ENCODE results near the gene IL17REL. TPM values are rescaled to one million over a fixed set of nuclear protein-coding genes. Genes with fewer than 3 reads are reported as not detected.
"Not testable (repeated sequence)": the region's sequence is repeated elsewhere in the genome, so short reads cannot be mapped to it uniquely, and the experiment has no call there.

The IL17REL gene
- total and polyA plus RNA-seq, 2 of the 13 experiments (the other 11 are each of a cell fraction or from before 2014, with no cell fraction given), result not detected

- TF ChIP-seq GABPA (IDR thresholded peaks at IDR 0.05; ENCODE audit: low read depth, low read length), result not testable (repeated sequence)
- TF ChIP-seq GABPA (CRISPR knock-in tag; IDR thresholded peaks at IDR 0.05; ENCODE audit: low read depth) (peak; percentile 89), PHF20 (CRISPR knock-in tag; IDR thresholded peaks at IDR 0.05) (0 out of 2 replicates have a peak, but pooled peaks have one; percentile 38), THAP9 (CRISPR knock-in tag; IDR thresholded peaks at IDR 0.05; ENCODE audit: borderline replicate concordance) (peak; percentile 97)
Measured at GRCh38 chr22:49945042-49945794, 67.3 kb downstream of the IL17REL start (continued).

Small RNA genes lying within 50 kb of the gene (microRNA-seq; reads per million reads assigned to microRNA genes)
- 0.51 reads per million for gene MIR6821

Small RNA genes lying within 50 kb of the gene (small RNA-seq; reads per million reads assigned to genes)
- 0 to 2.9 (median 0) reads per million in 3 experiments for gene MIR6821 (ENCODE audit: insufficient read depth in 2 of 3, insufficient read length in 3 of 3, low read depth in 2 of 3, low replicate concordance in 1 of 3)

Other genes with a start within 250 kb of the IL17REL start
- 6.6 and 12.0 TPM in 2 replicates for gene BRD1, start 184.9 kb downstream of the IL17REL start, total RNA-seq (2016; rRNA removed; fragmentation: Illumina TruSeq; extraction: Trizol)
- gene BRD1, start 184.9 kb downstream of the IL17REL start, polyA plus RNA-seq (2011; rRNA removed), result 5.1 and 6.4 TPM in 2 replicates
- gene ZBED4, start 158.9 kb downstream of the IL17REL start, total RNA-seq (2016; rRNA removed; fragmentation: Illumina TruSeq; extraction: Trizol), result 9.6 and 11.9 TPM in 2 replicates
- gene ZBED4, start 158.9 kb downstream of the IL17REL start, polyA plus RNA-seq (2011; rRNA removed), result 5.4 and 6.0 TPM in 2 replicates
- 6.6 and 15.8 TPM in 2 replicates for gene ALG12, start 94.3 kb downstream of the IL17REL start, total RNA-seq (2016; rRNA removed; fragmentation: Illumina TruSeq; extraction: Trizol)
- gene ALG12, start 94.3 kb downstream of the IL17REL start, polyA plus RNA-seq (2011; rRNA removed), result 7.8 and 9.5 TPM in 2 replicates
- gene CRELD2, start 94.1 kb downstream of the IL17REL start, total RNA-seq (2016; rRNA removed; fragmentation: Illumina TruSeq; extraction: Trizol), result 19.6 and 44.7 TPM in 2 replicates
- gene CRELD2, start 94.1 kb downstream of the IL17REL start, polyA plus RNA-seq (2011; rRNA removed), result 17.2 and 20.2 TPM in 2 replicates
- 18.2 and 31.2 TPM in 2 replicates for gene PIM3, start 52.0 kb downstream of the IL17REL start, total RNA-seq (2016; rRNA removed; fragmentation: Illumina TruSeq; extraction: Trizol)
- gene PIM3, start 52.0 kb downstream of the IL17REL start, polyA plus RNA-seq (2011; rRNA removed), result 21.6 and 24.1 TPM in 2 replicates
- not detected in 2 replicates for gene TTLL8, start 45.5 kb upstream of the IL17REL start, total RNA-seq (2016; rRNA removed; fragmentation: Illumina TruSeq; extraction: Trizol)
- gene TTLL8, start 45.5 kb upstream of the IL17REL start, polyA plus RNA-seq (2011; rRNA removed), result not detected in 2 replicates
- not detected in 2 replicates for gene MLC1, start 72.7 kb upstream of the IL17REL start, total RNA-seq (2016; rRNA removed; fragmentation: Illumina TruSeq; extraction: Trizol)
- gene MLC1, start 72.7 kb upstream of the IL17REL start, polyA plus RNA-seq (2011; rRNA removed), result not detected in 2 replicates
- gene MOV10L1, start 77.2 kb upstream of the IL17REL start, total RNA-seq (2016; rRNA removed; fragmentation: Illumina TruSeq; extraction: Trizol), result 0.11 TPM in 1 of 2 replicates, not detected in the other
- gene MOV10L1, start 77.2 kb upstream of the IL17REL start, polyA plus RNA-seq (2011; rRNA removed), result 0.12 and 0.31 TPM in 2 replicates
- 0.15 and 0.58 TPM in 2 replicates for gene PANX2, start 158.0 kb upstream of the IL17REL start, total RNA-seq (2016; rRNA removed; fragmentation: Illumina TruSeq; extraction: Trizol)
- gene PANX2, start 158.0 kb upstream of the IL17REL start, polyA plus RNA-seq (2011; rRNA removed), result 1.1 TPM in 2 replicates
- 16.2 and 21.5 TPM in 2 replicates for gene TRABD, start 173.1 kb upstream of the IL17REL start, total RNA-seq (2016; rRNA removed; fragmentation: Illumina TruSeq; extraction: Trizol)
- 28.9 and 36.8 TPM in 2 replicates for gene TRABD, start 173.1 kb upstream of the IL17REL start, polyA plus RNA-seq (2011; rRNA removed)
- gene SELENOO, start 188.2 kb upstream of the IL17REL start, total RNA-seq (2016; rRNA removed; fragmentation: Illumina TruSeq; extraction: Trizol), result 12.5 and 19.0 TPM in 2 replicates
- gene SELENOO, start 188.2 kb upstream of the IL17REL start, polyA plus RNA-seq (2011; rRNA removed), result 14.4 and 18.7 TPM in 2 replicates
- 5.8 and 15.7 TPM in 2 replicates for gene TUBGCP6, start 232.3 kb upstream of the IL17REL start, total RNA-seq (2016; rRNA removed; fragmentation: Illumina TruSeq; extraction: Trizol)
- gene TUBGCP6, start 232.3 kb upstream of the IL17REL start, polyA plus RNA-seq (2011; rRNA removed), result 14.6 and 23.7 TPM in 2 replicates
- gene HDAC10, start 238.5 kb upstream of the IL17REL start, total RNA-seq (2016; rRNA removed; fragmentation: Illumina TruSeq; extraction: Trizol), result 4.0 and 13.9 TPM in 2 replicates
- gene HDAC10, start 238.5 kb upstream of the IL17REL start, polyA plus RNA-seq (2011; rRNA removed), result 14.9 and 19.7 TPM in 2 replicates
- 15.0 and 23.3 TPM in 2 replicates for gene MAPK12, start 248.9 kb upstream of the IL17REL start, total RNA-seq (2016; rRNA removed; fragmentation: Illumina TruSeq; extraction: Trizol)
- 22.2 and 22.8 TPM in 2 replicates for gene MAPK12, start 248.9 kb upstream of the IL17REL start, polyA plus RNA-seq (2011; rRNA removed)

Data from HepG2 (cell line).